Common myeloid progenitor, CD34-positive (primary cell): ENCODE measurements around the gene DGKB.

Experiments
- CTCF ChIA-PET: fragments of 350-600 bp; sonication (Branson Sonifier 250); formaldehyde crosslinking; loops from one replicate; lab custom pipeline; 2021; ENCODE audit warnings: antibody characterized with exemption; lab: Charles Lee
- POLR2A ChIA-PET: fragments of 350-600 bp; sonication (Branson Sonifier 250); formaldehyde crosslinking; loops from one replicate; lab custom pipeline; 2021; ENCODE audit warnings: antibody characterized with exemption; lab: Charles Lee
- DNase-seq, 3 donors: peaks; one replicate each; pipeline versions ENCODE4 v3.0.0 to v3.0.0-alpha.2; 2013
- H3K27ac ChIP-seq, 2 experiments: 1 replicate in 1 of 2; 2 replicates in 1 of 2; pipeline ENCODE4 v1.7.0; 2013; ENCODE audit warnings: inconsistent platforms in 2 of 2, low read length in 2 of 2, mild to moderate bottlenecking in 2 of 2, low read depth in 1 of 2, moderate library complexity in 1 of 2; ENCODE audit not compliant: severe bottlenecking in 2 of 2, insufficient read depth in 1 of 2, poor library complexity in 1 of 2
- H3K27me3 ChIP-seq, 5 experiments: replicated peaks in 2 of 5; 1 replicate in 3 of 5; 2 replicates in 2 of 5; pipeline versions ENCODE4 v1.6.1 to v1.7.0; 2013; ENCODE audit warnings: low read length in 4 of 5, mild to moderate bottlenecking in 2 of 5, moderate library complexity in 2 of 5, inconsistent platforms in 1 of 5; ENCODE audit not compliant: insufficient read depth in 5 of 5, control insufficient read depth in 4 of 5
- H3K36me3 ChIP-seq, 4 experiments: 1 replicate in 2 of 4; 2 replicates in 2 of 4; pipeline versions ENCODE4 v1.6.1 to v1.7.0; 2013; ENCODE audit warnings: low read length in 3 of 4, control low read depth in 1 of 4, mild to moderate bottlenecking in 1 of 4; ENCODE audit not compliant: control insufficient read depth in 4 of 4, insufficient read depth in 4 of 4
- H3K4me1 ChIP-seq, 4 experiments: 1 replicate in 3 of 4; 2 replicates in 1 of 4; pipeline versions ENCODE4 v1.6.1 to v1.7.1; 2013; ENCODE audit warnings: low read length in 3 of 4, mild to moderate bottlenecking in 3 of 4, control low read depth in 1 of 4, inconsistent platforms in 1 of 4, moderate library complexity in 1 of 4; ENCODE audit not compliant: control insufficient read depth in 4 of 4, insufficient read depth in 4 of 4; ENCODE audit errors: control extremely low read depth in 1 of 4
- H3K4me3 ChIP-seq, 7 experiments: 1 replicate in 4 of 7; 2 replicates in 3 of 7; pipeline versions ENCODE4 v1.5.1 to v1.7.0; 2013; ENCODE audit warnings: mild to moderate bottlenecking in 7 of 7, low read length in 6 of 7, moderate library complexity in 6 of 7, inconsistent platforms in 2 of 7, low read depth in 2 of 7, control low read depth in 1 of 7; ENCODE audit not compliant: insufficient read depth in 4 of 7, control insufficient read depth in 1 of 7; ENCODE audit errors: extremely low read depth in 1 of 7
- H3K9me3 ChIP-seq, 5 experiments: 1 replicate in 4 of 5; 2 replicates in 1 of 5; pipeline versions ENCODE4 v1.6.1 to v1.7.1; 2013; ENCODE audit warnings: low read length in 4 of 5, mild to moderate bottlenecking in 2 of 5, inconsistent platforms in 1 of 5, low read depth in 1 of 5, moderate library complexity in 1 of 5; ENCODE audit not compliant: control insufficient read depth in 4 of 5, insufficient read depth in 2 of 5; ENCODE audit errors: control extremely low read depth in 1 of 5
- WGBS: methylation state at CpG from one replicate; pipeline ENCODE4 v1.1.5; 2013; ENCODE audit not compliant: insufficient coverage; 5-methylcytosine and 5-hydroxymethylcytosine counted together

DGKB gene

DNA sequence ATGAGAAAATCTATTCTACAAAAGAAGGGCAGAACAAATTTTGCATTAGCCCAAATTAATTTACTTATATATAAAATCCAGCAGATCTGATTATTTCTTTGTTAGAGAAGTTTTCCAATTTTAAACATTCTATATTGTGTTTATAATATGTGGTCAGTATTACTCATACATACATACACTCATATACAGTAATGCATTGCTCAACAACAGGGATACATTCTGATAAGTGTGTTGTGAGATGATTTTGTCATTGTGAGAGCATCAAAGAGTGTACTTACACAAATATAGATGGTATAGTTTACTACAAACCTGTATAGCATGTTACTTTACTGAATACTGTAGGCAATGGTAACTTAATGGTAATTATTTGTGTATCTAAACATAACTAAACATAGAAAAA is 673.5 kb downstream of the DGKB start:
- no peaks in the 10 kb centered on the region for H3K4me1 ChIP-seq
- no peak overlapping the region for H3K27ac ChIP-seq
- no peak overlapping the region for H3K4me3 ChIP-seq
- no peak for DNase-seq
- no peaks in the 10 kb centered on the region for H3K27me3 ChIP-seq
- H3K36me3 ChIP-seq = no peaks in the 10 kb centered on the region
- no peaks in the 10 kb centered on the region for H3K9me3 ChIP-seq
- CTCF ChIA-PET = no interaction called here
- POLR2A ChIA-PET = no interaction called here

DNA sequence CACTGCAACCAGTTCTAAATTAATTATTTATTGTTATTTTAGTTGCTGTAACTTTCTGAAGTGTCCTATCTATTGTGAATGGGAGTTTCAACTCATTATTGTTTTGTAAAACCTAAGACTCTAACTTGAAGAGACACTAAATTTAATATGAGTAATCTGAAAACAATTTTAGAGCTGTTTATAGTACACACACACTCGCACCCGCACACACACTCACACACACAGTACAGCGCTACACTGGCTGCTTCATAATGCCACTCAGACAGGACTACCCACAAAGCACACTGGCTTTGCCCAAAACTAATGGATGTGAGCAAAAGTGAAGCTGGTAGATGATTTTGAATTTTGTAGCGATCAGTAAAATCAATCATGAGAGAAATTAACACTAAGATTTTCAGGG is 674.2 kb downstream of the DGKB start:
- Histone ChIP-seq H3K27ac (no peak overlapping the region), H3K9me3 (no peaks in the 10 kb centered on the region), H3K27me3 (no peaks in the 10 kb centered on the region), H3K4me1 (no peaks in the 10 kb centered on the region), H3K36me3 (no peaks in the 10 kb centered on the region), H3K4me3 (no peak overlapping the region)
- no CpG with 5 or more reads among the region's 4 CpGs for WGBS
- no peak for DNase-seq
- POLR2A ChIA-PET = no interaction called here
- CTCF ChIA-PET = interaction anchor here (0.8 kb wide), 1 partner anchor 171 kb away, joined by 3 read pairs; no protein-coding TSS in a partner anchor

DNA sequence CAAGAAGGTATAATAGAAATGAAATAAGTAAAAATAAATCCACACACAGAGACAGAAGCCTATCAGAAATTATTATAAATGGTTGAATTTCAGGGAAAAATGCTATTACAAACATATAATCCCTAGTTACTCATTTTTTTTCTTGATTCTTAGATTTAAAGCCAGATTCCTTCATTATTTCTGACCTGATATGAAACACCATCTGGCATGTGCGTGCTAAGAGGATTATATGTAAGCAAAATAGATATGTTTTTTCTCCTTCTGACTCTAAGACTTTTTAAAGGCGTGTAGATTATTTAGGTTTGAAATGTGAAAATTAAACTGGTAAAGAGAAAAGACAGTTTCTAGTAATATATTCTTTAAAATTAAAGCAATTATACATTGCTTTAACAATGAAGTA is 676.4 kb downstream of the DGKB start:
- Histone ChIP-seq H3K4me3 (no peak overlapping the region), H3K36me3 (no peaks in the 10 kb centered on the region), H3K9me3 (no peaks in the 10 kb centered on the region), H3K27me3 (no peaks in the 10 kb centered on the region), H3K4me1 (no peaks in the 10 kb centered on the region), H3K27ac (no peak overlapping the region)
- WGBS = no CpG with 5 or more reads among the region's 2 CpGs
- CTCF ChIA-PET = no interaction called here
- DNase-seq = no peak
- POLR2A ChIA-PET = no interaction called here

DNA sequence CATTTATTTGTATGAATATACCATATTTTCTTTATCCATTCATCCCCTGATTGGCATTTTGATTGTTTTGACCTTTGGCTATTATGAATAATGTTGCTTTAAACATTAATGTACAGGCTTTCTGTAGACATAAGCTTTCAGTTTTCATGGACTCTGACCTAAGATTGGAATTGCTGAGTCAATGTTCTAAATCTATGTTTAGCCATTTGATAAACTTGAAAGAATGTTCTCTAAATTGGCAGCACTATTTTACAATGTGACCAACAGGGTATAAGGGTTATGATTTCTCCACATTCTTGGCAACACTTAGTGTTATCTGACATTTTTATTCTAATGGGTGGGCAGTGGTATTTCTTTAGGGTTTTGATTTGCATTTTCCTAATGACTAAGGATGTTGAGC is 683.4 kb downstream of the DGKB start:
- Histone ChIP-seq H3K4me3 (no peak overlapping the region), H3K9me3 (peaks cover 0 to 1% (median 0%) of the 10 kb centered on the region in 5 experiments), H3K27me3 (no peaks in the 10 kb centered on the region), H3K4me1 (no peaks in the 10 kb centered on the region), H3K36me3 (no peaks in the 10 kb centered on the region), H3K27ac (no peak overlapping the region)
- CTCF ChIA-PET = no interaction called here
- DNase-seq = no peak
- POLR2A ChIA-PET = no interaction called here

DNA sequence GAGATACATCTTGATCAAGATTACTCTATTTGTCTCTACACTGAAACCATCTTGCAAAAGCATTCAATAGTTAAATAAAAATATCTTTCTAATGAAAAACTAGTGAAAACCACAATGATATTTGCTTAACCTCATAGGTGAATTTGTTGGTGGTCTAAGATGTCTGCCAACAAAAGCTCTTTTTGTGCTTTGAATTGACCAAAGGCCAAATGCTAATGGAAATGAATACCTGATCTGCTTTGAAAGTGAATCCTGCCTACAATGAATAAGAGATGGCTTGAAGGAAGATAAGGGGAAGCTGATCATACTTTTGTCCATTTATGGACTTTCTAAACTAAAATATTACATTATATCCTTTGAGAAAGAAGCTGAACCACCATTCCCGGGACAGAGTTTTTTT is 684.2 kb downstream of the DGKB start:
- no peaks in the 10 kb centered on the region for H3K27me3 ChIP-seq
- no CpG with 5 or more reads among the region's 1 CpG for WGBS
- no peak for DNase-seq
- no peak overlapping the region for H3K27ac ChIP-seq
- no peaks in the 10 kb centered on the region for H3K36me3 ChIP-seq
- ChIA-PET POLR2A (interaction anchor here (0.7 kb wide), 1 partner anchor 14 kb away, joined by 5 read pairs; no protein-coding TSS in a partner anchor), CTCF (no interaction called here)
- peaks cover 0 to 1% (median 0%) of the 10 kb centered on the region in 5 experiments for H3K9me3 ChIP-seq
- H3K4me3 ChIP-seq = no peak overlapping the region
- H3K4me1 ChIP-seq = no peaks in the 10 kb centered on the region

DNA sequence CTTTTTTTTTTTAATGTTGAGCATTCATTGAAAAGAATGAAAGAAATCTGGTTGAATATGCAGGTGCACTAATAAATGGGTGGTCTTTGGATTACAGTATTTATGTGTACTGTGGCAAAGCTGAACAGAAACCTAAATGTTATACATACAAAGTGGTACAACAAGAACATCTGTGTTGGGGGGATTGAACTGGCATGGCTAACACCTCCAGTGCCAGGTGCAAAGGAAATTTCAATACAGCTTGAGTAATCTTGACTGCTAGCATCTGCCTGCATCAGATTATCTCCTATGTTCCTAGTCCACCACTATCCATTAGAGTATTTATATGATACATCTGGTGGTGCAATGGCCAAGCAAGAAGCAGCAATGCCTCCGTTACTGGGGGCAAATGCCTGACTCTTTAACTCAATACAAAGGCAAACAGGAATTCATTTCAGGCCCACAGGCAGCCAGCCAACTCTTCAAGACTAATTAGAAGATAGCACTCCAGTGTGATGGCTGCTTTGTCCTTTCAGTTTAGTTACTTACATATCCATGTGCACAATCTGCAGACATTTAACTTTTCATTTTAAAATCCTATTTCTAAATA is 692.6 kb downstream of the DGKB start:
- H3K4me1 ChIP-seq = no peaks in the 10 kb centered on the region
- no peak for DNase-seq
- CTCF ChIA-PET = no interaction called here
- no peaks in the 10 kb centered on the region for H3K36me3 ChIP-seq
- no peak overlapping the region for H3K4me3 ChIP-seq
- POLR2A ChIA-PET = no interaction called here
- H3K9me3 ChIP-seq = no peaks in the 10 kb centered on the region
- H3K27me3 ChIP-seq = no peaks in the 10 kb centered on the region
- WGBS = 91% methylated on average over 1 of the region's 1 CpG
- H3K27ac ChIP-seq = no peak overlapping the region

DNA sequence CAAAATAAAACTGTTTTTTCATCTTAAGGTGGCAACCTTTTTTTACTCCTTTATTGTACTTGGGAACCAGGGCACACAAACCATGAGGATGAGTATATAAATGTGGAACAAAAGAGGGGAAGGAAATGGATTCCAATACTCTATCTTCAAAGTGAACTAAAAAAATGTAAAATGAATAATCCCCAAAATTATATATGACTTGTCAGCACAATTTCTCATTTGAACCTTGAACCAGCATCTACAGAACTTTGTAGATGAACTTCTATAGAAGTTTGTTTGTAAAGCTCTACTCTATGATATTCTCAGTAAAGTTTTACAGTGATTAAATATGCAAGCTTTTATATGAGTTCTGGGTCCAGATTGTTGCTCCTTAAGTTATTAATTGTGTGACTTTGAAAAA is 694.8 kb downstream of the DGKB start:
- Histone ChIP-seq H3K36me3 (no peaks in the 10 kb centered on the region), H3K9me3 (no peaks in the 10 kb centered on the region), H3K27me3 (no peaks in the 10 kb centered on the region), H3K4me1 (no peaks in the 10 kb centered on the region), H3K4me3 (no peak overlapping the region), H3K27ac (no peak overlapping the region)
- no peak for DNase-seq
- ChIA-PET POLR2A (no interaction called here), CTCF (no interaction called here)
